ENCODE results near the gene PGAP2.

PGAP2 gene

DNA sequence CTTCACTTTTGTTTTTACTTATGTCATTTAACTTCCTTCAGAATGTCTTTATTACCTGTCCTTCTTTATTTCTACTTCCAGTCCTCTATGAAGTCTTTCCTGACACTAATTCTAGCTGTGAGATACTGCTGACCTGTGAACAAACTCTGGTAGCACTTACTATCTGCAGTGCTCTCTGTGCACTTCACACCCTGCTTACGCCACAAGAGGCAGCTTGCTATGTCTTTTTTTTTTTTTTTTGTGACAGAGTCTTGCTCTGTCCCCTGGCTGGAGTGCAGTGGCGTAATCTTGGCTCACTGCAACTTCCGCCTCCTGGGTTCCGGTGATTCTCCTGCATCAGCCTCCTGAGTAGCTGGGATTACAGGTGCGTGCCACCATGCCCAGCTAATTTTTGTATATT is 57.8 kb downstream of the PGAP2 start:
- H3K4me1 ChIP-seq (ENCODE audit: insufficient read depth, low read length) = peaks cover 26% of the 10 kb centered on the region
- H3K36me3 ChIP-seq (ENCODE audit: insufficient read depth, low read length) = no peaks in the 10 kb centered on the region
- H3K9me3 ChIP-seq (ENCODE audit: control insufficient read depth, insufficient read depth, low read length) = no peaks in the 10 kb centered on the region
- no peak overlapping the region for H3K9ac ChIP-seq (ENCODE audit: low read depth, low read length)

DNA sequence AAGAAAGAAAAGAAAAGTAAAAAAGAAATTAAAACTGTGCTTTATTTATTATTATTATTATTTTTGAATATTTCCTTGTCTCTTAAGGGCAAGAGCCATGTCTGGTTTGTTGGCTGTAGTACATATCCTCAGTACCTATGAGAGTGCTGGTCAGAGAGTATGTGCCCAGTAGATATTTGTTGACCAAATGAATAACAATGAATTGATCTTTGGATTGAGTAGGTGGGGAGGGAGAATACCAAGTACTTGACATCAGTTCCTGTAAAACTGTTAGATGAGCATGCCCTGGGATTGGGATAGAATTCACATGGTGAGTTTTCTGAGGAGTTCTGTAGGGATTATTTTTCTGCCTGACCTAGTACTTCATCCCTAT is 58.5 kb downstream of the PGAP2 start:
- no peaks in the 10 kb centered on the region for H3K9me3 ChIP-seq (ENCODE audit: control insufficient read depth, insufficient read depth, low read length)
- H3K36me3 ChIP-seq (ENCODE audit: insufficient read depth, low read length) = no peaks in the 10 kb centered on the region
- H3K4me1 ChIP-seq (ENCODE audit: insufficient read depth, low read length) = peaks cover 22% of the 10 kb centered on the region
- no peak overlapping the region for H3K9ac ChIP-seq (ENCODE audit: low read depth, low read length)

DNA sequence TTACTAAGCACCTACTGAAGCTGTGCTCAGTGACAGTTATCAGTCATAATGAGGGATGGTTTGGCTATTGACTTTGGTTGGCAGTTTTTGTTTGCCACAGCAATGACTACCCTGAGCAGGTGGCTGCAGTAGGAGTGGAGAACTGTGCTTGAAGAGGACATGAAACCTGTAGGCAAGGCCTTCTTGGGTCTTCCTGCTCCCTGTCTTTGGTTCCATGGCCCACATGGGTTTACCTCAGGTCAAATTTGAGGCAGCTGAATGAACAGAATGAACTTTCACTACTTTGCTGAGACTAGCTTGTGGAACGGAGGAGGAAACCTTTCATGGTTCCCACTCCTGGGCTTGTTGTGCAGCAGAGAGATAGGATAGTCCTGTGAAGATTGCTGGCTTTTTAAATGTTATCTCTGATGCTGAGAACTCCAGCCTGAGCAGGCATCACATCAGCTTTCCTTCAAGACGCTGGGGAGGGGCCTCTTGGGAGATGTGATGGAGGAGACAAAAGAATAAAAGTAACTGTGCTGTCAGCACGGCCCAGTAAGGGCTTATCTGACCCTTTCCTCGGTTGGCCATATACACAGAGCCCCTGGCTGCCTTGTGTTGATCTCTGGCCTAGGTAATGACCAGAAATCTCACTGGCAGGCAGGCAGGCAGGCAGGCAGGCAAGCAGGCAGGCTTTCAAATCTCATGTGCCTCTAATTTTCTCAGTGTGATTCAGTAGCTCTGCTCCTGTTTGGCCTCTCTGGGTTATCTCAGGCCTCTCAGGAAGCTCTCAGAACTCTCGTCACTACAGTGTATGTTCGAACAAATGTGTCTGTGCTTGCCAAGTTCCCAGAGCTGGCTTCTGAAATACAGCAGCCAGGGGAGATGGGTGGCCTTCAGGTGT is 59.1 kb downstream of the PGAP2 start:
- Histone ChIP-seq H3K4me1 (ENCODE audit: insufficient read depth, low read length) (peaks cover 17% of the 10 kb centered on the region), H3K9ac (ENCODE audit: low read depth, low read length) (no peak overlapping the region), H3K36me3 (ENCODE audit: insufficient read depth, low read length) (no peaks in the 10 kb centered on the region), H3K9me3 (ENCODE audit: control insufficient read depth, insufficient read depth, low read length) (no peaks in the 10 kb centered on the region)

DNA sequence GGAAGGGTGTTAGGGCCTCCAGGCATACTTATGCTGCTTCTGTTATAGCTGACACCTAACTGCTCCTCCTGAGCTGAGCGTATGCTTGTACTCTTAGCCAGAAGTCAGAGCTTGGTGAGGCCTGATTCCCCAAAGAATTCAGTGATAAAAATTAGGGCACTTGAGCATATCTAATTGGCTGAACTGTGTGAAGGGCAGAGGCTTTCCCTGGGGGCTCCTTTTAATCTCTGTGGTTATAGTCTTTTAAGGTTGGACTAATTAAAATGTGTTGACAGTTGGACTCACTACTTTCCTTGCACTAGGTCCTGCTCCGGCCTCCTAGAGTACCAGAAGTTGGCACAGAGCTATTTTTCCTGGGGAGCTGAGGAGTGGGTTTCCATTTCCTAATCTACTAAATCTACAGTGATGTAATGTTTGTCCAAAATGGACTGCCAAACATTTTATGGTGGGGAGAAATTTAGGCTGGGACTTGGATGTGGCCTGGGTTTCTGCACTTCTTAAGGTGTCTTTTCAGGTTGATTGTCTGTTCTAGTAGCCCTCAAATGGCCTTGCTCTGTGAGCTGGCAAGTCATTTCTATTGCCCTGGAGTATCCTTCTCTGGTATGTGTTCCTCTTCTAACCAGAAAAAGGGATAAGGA is 65.5 kb downstream of the PGAP2 start:
- H3K4me1 ChIP-seq (ENCODE audit: insufficient read depth, low read length) = peaks cover 12% of the 10 kb centered on the region
- no peaks in the 10 kb centered on the region for H3K9me3 ChIP-seq (ENCODE audit: control insufficient read depth, insufficient read depth, low read length)
- no peak overlapping the region for H3K9ac ChIP-seq (ENCODE audit: low read depth, low read length)
- no peaks in the 10 kb centered on the region for H3K36me3 ChIP-seq (ENCODE audit: insufficient read depth, low read length)

Measured in ES-I3 (cell line).